PC-9 (cell line): ENCODE results near the gene GAS7. TPM values are rescaled to one million over a fixed set of nuclear protein-coding genes. Genes with fewer than 3 reads are reported as not detected.

ENCODE experiments used
- BruUV-seq: library from RNA; stranded (reverse); fragments of 400-500 nt; replicated peaks from 2 replicates; lab custom pipeline; 2021; lab: Mats Ljungman, UMichigan
- CTCF ChIA-PET: fragments of 300-600 bp; sonication (Branson Sonifier 250); formaldehyde crosslinking; loops from one replicate; lab custom pipeline; 2022; ENCODE audit warnings: antibody characterized with exemption; lab: Charles Lee
- POLR2A ChIA-PET: fragments of 300-600 bp; sonication (Branson Sonifier 250); formaldehyde crosslinking; loops from one replicate; lab custom pipeline; 2022; ENCODE audit warnings: antibody characterized with exemption; ENCODE audit not compliant: unreplicated experiment; lab: Charles Lee
- DNase-seq, 2 experiments: peaks; one replicate each; pipeline versions ENCODE4 v3.0.0 to v3.0.0-alpha.2; 2015 to 2022; ENCODE audit warnings: mixed read lengths in 1 of 2
- H2AFZ ChIP-seq: fragments of 200-600 bp; sonication (generic); 2 replicates; pipeline ENCODE4 v1.8.1; 2017; ENCODE audit warnings: antibody characterized with exemption
- H3F3A ChIP-seq: fragments of 200-600 bp; sonication (generic); 2 replicates; pipeline ENCODE4 v1.8.1; 2017; ENCODE audit warnings: antibody characterized with exemption, mild to moderate bottlenecking, low read depth; ENCODE audit not compliant: insufficient read depth
- H3K27ac ChIP-seq: fragments of 200-600 bp; sonication (generic); 2 replicates; pipeline ENCODE4 v1.6.1; 2016; ENCODE audit warnings: mixed run types
- H3K27me3 ChIP-seq: fragments of 200-600 bp; sonication (generic); 2 replicates; pipeline ENCODE4 v1.6.1; 2016; ENCODE audit warnings: low read depth, mixed run types; ENCODE audit not compliant: insufficient read depth
- H3K36me3 ChIP-seq: fragments of 200-600 bp; sonication (generic); 2 replicates; pipeline ENCODE4 v1.6.1; 2016; ENCODE audit warnings: low read depth, mixed run types
- H3K4me1 ChIP-seq: fragments of 200-600 bp; sonication (generic); replicated peaks from 2 replicates; pipeline ENCODE4 v1.6.1; 2016; ENCODE audit warnings: mixed run types; ENCODE audit not compliant: insufficient read depth
- H3K4me2 ChIP-seq: fragments of 200-600 bp; sonication (generic); 2 replicates; pipeline ENCODE4 v1.6.1; 2017; ENCODE audit warnings: mixed run types
- H3K4me3 ChIP-seq: fragments of 200-600 bp; sonication (generic); 2 replicates; pipeline ENCODE4 v1.6.1; 2016; ENCODE audit warnings: mixed run types
- H3K79me2 ChIP-seq: fragments of 200-600 bp; sonication (generic); 2 replicates; pipeline ENCODE4 v1.6.1; 2017; ENCODE audit warnings: low read depth, mixed run types
- H3K9me2 ChIP-seq: fragments of 200-600 bp; sonication (generic); 2 replicates; pipeline ENCODE4 v1.8.1; 2017; ENCODE audit warnings: mild to moderate bottlenecking; ENCODE audit not compliant: insufficient read depth
- H3K9me3 ChIP-seq: fragments of 200-600 bp; sonication (generic); 2 replicates; pipeline ENCODE4 v1.8.1; 2016; ENCODE audit warnings: low read depth; ENCODE audit not compliant: insufficient read depth
- H4K20me1 ChIP-seq: fragments of 200-600 bp; sonication (generic); 2 replicates; pipeline ENCODE4 v1.8.1; 2017; ENCODE audit not compliant: insufficient read depth
- CTCF ChIP-seq: fragments of 200-600 bp; sonication (generic); conservative IDR thresholded peaks from 2 replicates; pipeline ENCODE4 v1.6.1; 2017; ENCODE audit warnings: mixed run types, antibody characterized with exemption, mild to moderate bottlenecking, moderate library complexity
- EZH2 ChIP-seq: fragments of 200-600 bp; sonication (generic); IDR thresholded peaks from 2 replicates; pipeline ENCODE4 v1.8.0; 2017; ENCODE audit warnings: antibody characterized with exemption, low read depth
- intact Hi-C: fragments of 100-400 bp; cut with micrococcal nuclease; formaldehyde crosslinking; loops from one replicate; pipeline ENCODE4 v1.10.0; 2022; ENCODE audit not compliant: unreplicated experiment
- total RNA-seq: library from RNA; stranded (reverse); gene quantifications from 2 replicates; pipeline ENCODE4 v1.2.3, GENCODE V29; 2021

Gene GAS7
- total RNA-seq, 1 experiment from 2014 or later: not detected

GRCh38 chr17:10156948-10157607 lies 41.3 kb downstream of the GAS7 start:
- no peaks in the 10 kb centered on the region for H3K4me1 ChIP-seq
- no peaks in the 10 kb centered on the region for H4K20me1 ChIP-seq
- DNase-seq: no peak
- POLR2A ChIA-PET: no interaction called here
- intact Hi-C loops: no loop called here
- H3K4me3 ChIP-seq: no peak overlapping the region
- H3K9me2 ChIP-seq: no peaks in the 10 kb centered on the region
- no peak for TF ChIP-seq EZH2
- no peak for TF ChIP-seq CTCF
- H3K27ac ChIP-seq: no peak overlapping the region
- H3K79me2 ChIP-seq: no peaks in the 10 kb centered on the region
- no peaks in the 10 kb centered on the region for H3F3A ChIP-seq
- H3K4me2 ChIP-seq: no peak overlapping the region
- CTCF ChIA-PET: no interaction called here
- no peaks in the 10 kb centered on the region for H3K36me3 ChIP-seq
- peaks cover 44% of the 10 kb centered on the region for H3K27me3 ChIP-seq
- H2AFZ ChIP-seq: no peak overlapping the region
- no TSS peak for BruUV-seq
- no peaks in the 10 kb centered on the region for H3K9me3 ChIP-seq

GRCh38 chr17:10156599-10156947 lies 41.8 kb downstream of the GAS7 start:
- Histone ChIP-seq H2AFZ (no peak overlapping the region), H3K4me1 (no peaks in the 10 kb centered on the region), H3K4me2 (no peak overlapping the region), H3K27me3 (peaks cover 44% of the 10 kb centered on the region), H4K20me1 (no peaks in the 10 kb centered on the region), H3K36me3 (no peaks in the 10 kb centered on the region), H3F3A (no peaks in the 10 kb centered on the region), H3K27ac (no peak overlapping the region), H3K4me3 (no peak overlapping the region), H3K9me2 (no peaks in the 10 kb centered on the region), H3K9me3 (no peaks in the 10 kb centered on the region), H3K79me2 (no peaks in the 10 kb centered on the region)
- BruUV-seq: no TSS peak
- ChIA-PET POLR2A (interaction anchor here (0.8 kb wide), 1 partner anchor 86 kb away, joined by 4 read pairs; no protein-coding TSS in a partner anchor), CTCF (no interaction called here)
- intact Hi-C loops: no loop called here
- TF ChIP-seq CTCF (no peak), EZH2 (no peak)
- no peak for DNase-seq

GRCh38 chr17:10156077-10156435 lies 42.4 kb downstream of the GAS7 start:
- no peak overlapping the region for H2AFZ ChIP-seq

More at GRCh38 chr17:10156077-10156435, 42.4 kb downstream of the GAS7 start:
- no TSS peak for BruUV-seq
- Histone ChIP-seq H3K4me2 (no peak overlapping the region), H3K4me1 (no peaks in the 10 kb centered on the region), H3K79me2 (no peaks in the 10 kb centered on the region), H3K36me3 (no peaks in the 10 kb centered on the region), H3K9me3 (no peaks in the 10 kb centered on the region), H3F3A (no peaks in the 10 kb centered on the region), H4K20me1 (no peaks in the 10 kb centered on the region), H3K27ac (no peak overlapping the region), H3K27me3 (peaks cover 38% of the 10 kb centered on the region), H3K9me2 (no peaks in the 10 kb centered on the region), H3K4me3 (no peak overlapping the region)
- no peak for TF ChIP-seq EZH2
- TF ChIP-seq CTCF: no peak
- ChIA-PET POLR2A (interaction anchor here (0.8 kb wide), 1 partner anchor 86 kb away, joined by 4 read pairs; no protein-coding TSS in a partner anchor), CTCF (no interaction called here)
- intact Hi-C loops: no loop called here
- no peak for DNase-seq
